Measurements from ENCODE around the gene PIEZO2. TPM values are rescaled to one million over a fixed set of nuclear protein-coding genes. Genes with fewer than 3 reads are reported as not detected.
"Not testable (repeated sequence)": the region's sequence is repeated elsewhere in the genome, so short reads cannot be mapped to it uniquely, and the experiment has no call there.

PIEZO2 gene
- total RNA-seq, 1 experiment from 2014 or later, result 10.7 TPM

DNA sequence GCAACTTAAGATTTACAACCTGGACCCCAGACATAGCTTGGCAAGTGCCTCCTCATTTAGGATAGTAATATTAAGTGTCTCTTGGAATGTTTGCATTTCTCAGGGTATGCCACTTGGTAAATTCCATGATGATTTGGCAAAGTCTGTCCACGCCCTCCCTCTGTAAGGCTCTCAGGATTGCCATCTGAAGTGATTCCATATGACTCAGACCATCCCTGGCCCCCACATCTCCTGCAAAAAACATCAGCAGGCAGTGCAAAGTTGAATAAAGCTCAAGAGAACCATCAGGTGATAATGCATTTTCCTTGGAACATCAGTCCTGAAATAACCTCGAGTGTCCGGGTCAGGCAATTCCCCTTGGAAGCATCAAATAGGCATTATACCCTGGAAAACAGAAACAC lies 27.1 kb upstream of the PIEZO2 start (continued):
- TF ChIP-seq, protein P1, sequence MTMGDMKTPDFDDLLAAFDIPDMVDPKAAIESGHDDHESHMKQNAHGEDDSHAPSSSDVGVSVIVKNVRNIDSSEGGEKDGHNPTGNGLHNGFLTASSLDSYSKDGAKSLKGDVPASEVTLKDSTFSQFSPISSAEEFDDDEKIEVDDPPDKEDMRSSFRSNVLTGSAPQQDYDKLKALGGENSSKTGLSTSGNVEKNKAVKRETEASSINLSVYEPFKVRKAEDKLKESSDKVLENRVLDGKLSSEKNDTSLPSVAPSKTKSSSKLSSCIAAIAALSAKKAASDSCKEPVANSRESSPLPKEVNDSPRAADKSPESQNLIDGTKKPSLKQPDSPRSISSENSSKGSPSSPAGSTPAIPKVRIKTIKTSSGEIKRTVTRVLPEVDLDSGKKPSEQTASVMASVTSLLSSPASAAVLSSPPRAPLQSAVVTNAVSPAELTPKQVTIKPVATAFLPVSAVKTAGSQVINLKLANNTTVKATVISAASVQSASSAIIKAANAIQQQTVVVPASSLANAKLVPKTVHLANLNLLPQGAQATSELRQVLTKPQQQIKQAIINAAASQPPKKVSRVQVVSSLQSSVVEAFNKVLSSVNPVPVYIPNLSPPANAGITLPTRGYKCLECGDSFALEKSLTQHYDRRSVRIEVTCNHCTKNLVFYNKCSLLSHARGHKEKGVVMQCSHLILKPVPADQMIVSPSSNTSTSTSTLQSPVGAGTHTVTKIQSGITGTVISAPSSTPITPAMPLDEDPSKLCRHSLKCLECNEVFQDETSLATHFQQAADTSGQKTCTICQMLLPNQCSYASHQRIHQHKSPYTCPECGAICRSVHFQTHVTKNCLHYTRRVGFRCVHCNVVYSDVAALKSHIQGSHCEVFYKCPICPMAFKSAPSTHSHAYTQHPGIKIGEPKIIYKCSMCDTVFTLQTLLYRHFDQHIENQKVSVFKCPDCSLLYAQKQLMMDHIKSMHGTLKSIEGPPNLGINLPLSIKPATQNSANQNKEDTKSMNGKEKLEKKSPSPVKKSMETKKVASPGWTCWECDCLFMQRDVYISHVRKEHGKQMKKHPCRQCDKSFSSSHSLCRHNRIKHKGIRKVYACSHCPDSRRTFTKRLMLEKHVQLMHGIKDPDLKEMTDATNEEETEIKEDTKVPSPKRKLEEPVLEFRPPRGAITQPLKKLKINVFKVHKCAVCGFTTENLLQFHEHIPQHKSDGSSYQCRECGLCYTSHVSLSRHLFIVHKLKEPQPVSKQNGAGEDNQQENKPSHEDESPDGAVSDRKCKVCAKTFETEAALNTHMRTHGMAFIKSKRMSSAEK (CRISPR knock-in tag; IDR thresholded peaks at IDR 0.05; ENCODE audit: borderline replicate concordance), result no peak
- no peak for TF ChIP-seq NFE2L1 (CRISPR knock-in tag; IDR thresholded peaks at IDR 0.05)
- no peak for TF ChIP-seq ZNF121 (CRISPR knock-in tag; IDR thresholded peaks at IDR 0.05)

DNA sequence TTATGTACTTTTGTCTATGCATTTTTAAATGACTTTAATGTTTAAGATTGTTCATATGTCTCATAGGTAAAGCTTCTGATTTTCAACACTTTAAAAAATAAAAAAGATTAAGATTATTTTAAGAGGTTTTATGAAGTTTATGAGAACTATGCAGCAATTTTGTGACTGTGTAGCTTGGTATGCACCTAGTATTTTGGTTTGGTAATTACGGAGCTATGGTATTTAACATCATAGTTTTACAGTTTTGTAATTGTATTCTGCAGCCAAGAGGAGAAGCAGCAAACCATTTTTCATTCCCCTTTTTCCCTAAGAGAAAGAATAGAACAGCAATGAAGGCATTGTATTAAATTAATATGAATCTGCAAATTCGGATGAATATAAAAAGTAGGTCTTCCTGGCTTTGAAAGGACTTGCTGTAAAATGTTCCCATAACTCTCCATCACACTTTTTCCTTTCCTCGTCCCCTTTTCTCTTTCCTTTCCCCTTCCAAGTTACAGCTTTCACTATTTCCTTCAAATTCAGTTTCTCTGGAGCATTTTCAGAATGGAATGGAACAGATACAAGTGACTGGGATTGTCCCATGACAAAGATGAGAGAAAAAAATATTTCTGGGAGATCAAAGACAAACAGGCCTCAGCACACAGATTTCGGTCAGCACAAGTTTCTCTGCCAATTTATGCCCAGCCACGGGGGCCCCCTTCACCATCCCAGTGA lies 26.1 kb upstream of the PIEZO2 start:
- ChIA-PET CTCF (no interaction called here), POLR2A (no interaction called here)
- H3K27me3 Mint-ChIP-seq (ENCODE audit: low read depth), result no peaks in the 10 kb centered on the region; the same call in 1 of the 2 replicates
- H3K4me3 Mint-ChIP-seq, result no peak overlapping the region
- H3K36me3 Mint-ChIP-seq, result peaks cover 3% of the 10 kb centered on the region
- DNase-seq (ENCODE audit: low spot score), result no peak
- TF ChIP-seq, protein P2, sequence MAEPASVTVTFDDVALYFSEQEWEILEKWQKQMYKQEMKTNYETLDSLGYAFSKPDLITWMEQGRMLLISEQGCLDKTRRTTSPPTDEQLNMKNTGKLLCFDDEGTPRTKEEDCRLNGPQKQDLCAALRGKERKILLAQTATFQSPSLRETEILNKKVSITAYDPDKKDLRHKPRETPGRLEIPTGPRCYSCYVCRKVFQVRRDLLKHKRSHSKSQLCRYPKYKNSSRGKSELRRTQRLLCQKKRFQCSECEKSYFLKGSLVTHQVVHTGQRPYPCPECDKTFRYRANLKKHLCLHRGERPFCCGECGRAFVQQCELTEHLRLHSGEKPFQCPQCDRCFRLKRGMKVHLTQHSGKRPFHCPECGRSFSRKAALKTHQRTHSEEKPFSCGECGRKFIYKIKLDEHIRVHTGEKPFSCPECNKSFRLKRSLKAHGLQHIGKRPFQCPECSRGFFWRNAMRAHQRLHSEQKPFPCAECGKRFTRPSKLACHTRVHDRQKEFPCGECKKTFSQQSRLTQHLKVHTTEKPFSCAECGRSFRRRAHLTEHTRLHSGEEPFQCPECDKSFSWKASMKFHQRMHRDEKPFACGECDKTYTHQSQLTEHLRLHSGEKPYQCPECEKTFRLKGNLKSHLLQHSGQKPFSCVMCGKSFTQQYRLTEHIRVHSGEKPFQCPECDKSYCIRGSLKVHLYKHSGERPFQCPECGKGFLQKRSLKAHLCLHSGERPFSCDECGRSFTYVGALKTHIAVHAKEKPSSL (CRISPR knock-in tag; conservative IDR thresholded peaks at IDR 0.05), result no peak
- no peak for TF ChIP-seq GTF2I (CRISPR knock-in tag; conservative IDR thresholded peaks at IDR 0.05)
- TF ChIP-seq, protein P3, sequence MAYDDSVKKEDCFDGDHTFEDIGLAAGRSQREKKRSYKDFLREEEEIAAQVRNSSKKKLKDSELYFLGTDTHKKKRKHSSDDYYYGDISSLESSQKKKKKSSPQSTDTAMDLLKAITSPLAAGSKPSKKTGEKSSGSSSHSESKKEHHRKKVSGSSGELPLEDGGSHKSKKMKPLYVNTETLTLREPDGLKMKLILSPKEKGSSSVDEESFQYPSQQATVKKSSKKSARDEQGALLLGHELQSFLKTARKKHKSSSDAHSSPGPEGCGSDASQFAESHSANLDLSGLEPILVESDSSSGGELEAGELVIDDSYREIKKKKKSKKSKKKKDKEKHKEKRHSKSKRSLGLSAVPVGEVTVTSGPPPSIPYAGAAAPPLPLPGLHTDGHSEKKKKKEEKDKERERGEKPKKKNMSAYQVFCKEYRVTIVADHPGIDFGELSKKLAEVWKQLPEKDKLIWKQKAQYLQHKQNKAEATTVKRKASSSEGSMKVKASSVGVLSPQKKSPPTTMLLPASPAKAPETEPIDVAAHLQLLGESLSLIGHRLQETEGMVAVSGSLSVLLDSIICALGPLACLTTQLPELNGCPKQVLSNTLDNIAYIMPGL (CRISPR knock-in tag; IDR thresholded peaks at IDR 0.05), result no peak
- TF ChIP-seq, protein P4, sequence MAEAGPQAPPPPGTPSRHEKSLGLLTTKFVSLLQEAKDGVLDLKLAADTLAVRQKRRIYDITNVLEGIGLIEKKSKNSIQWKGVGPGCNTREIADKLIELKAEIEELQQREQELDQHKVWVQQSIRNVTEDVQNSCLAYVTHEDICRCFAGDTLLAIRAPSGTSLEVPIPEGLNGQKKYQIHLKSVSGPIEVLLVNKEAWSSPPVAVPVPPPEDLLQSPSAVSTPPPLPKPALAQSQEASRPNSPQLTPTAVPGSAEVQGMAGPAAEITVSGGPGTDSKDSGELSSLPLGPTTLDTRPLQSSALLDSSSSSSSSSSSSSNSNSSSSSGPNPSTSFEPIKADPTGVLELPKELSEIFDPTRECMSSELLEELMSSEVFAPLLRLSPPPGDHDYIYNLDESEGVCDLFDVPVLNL (CRISPR knock-in tag; IDR thresholded peaks at IDR 0.05; ENCODE audit: borderline replicate concordance, low read depth), result no peak
- TF ChIP-seq TEAD4 (CRISPR knock-in tag; IDR thresholded peaks at IDR 0.05), result no peak
- no peak for TF ChIP-seq NR1H2 (CRISPR knock-in tag; IDR thresholded peaks at IDR 0.05)
- TF ChIP-seq, protein P5, sequence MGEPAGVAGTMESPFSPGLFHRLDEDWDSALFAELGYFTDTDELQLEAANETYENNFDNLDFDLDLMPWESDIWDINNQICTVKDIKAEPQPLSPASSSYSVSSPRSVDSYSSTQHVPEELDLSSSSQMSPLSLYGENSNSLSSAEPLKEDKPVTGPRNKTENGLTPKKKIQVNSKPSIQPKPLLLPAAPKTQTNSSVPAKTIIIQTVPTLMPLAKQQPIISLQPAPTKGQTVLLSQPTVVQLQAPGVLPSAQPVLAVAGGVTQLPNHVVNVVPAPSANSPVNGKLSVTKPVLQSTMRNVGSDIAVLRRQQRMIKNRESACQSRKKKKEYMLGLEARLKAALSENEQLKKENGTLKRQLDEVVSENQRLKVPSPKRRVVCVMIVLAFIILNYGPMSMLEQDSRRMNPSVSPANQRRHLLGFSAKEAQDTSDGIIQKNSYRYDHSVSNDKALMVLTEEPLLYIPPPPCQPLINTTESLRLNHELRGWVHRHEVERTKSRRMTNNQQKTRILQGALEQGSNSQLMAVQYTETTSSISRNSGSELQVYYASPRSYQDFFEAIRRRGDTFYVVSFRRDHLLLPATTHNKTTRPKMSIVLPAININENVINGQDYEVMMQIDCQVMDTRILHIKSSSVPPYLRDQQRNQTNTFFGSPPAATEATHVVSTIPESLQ (CRISPR knock-in tag; IDR thresholded peaks at IDR 0.05), result no peak
- TF ChIP-seq, protein P6, sequence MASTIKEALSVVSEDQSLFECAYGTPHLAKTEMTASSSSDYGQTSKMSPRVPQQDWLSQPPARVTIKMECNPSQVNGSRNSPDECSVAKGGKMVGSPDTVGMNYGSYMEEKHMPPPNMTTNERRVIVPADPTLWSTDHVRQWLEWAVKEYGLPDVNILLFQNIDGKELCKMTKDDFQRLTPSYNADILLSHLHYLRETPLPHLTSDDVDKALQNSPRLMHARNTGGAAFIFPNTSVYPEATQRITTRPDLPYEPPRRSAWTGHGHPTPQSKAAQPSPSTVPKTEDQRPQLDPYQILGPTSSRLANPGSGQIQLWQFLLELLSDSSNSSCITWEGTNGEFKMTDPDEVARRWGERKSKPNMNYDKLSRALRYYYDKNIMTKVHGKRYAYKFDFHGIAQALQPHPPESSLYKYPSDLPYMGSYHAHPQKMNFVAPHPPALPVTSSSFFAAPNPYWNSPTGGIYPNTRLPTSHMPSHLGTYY (CRISPR knock-in tag; IDR thresholded peaks at IDR 0.05), result no peak
- TF ChIP-seq, protein P7, sequence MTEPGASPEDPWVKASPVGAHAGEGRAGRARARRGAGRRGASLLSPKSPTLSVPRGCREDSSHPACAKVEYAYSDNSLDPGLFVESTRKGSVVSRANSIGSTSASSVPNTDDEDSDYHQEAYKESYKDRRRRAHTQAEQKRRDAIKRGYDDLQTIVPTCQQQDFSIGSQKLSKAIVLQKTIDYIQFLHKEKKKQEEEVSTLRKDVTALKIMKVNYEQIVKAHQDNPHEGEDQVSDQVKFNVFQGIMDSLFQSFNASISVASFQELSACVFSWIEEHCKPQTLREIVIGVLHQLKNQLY (CRISPR knock-in tag; IDR thresholded peaks at IDR 0.05), result no peak
- TF ChIP-seq FOXJ3 (CRISPR knock-in tag; IDR thresholded peaks at IDR 0.05; ENCODE audit: borderline replicate concordance), result no peak
- TF ChIP-seq ETV6 (CRISPR knock-in tag; IDR thresholded peaks at IDR 0.05), result no peak
- TF ChIP-seq IRF2 (CRISPR knock-in tag; IDR thresholded peaks at IDR 0.05; ENCODE audit: borderline replicate concordance, low read depth), result no peak
- no peak for TF ChIP-seq NFE2L1 (CRISPR knock-in tag; IDR thresholded peaks at IDR 0.05)
- H3K27ac Mint-ChIP-seq, result no peak overlapping the region
- no peak for ATAC-seq
- H3K9me3 Mint-ChIP-seq, result peaks cover 8% of the 10 kb centered on the region; the same call in 1 of the 2 replicates
- no peaks in the 10 kb centered on the region for H3K4me1 Mint-ChIP-seq

DNA sequence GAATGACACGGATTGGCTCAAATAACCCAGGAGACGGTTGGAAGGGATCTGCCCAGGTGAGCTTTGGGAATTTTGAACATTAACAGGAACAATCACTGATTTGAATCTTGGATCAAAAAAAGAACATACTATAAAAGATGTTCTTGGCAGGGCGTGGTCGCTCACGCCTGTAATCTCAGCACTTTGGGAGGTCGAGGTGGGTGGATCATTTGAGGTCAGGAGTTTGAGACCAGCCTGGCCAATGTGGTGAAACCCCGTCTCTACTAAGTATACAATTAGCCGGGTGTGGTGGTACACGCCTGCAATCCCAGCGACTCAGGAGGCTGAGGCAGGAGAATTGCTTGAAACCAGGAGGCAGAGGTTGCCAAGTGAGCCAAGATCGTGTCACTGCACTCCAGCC lies 24.8 kb upstream of the PIEZO2 start:
- H3K27ac Mint-ChIP-seq; H3K4me1 Mint-ChIP-seq; POLR2A ChIA-PET; DNase-seq (ENCODE audit: low spot score); CTCF ChIA-PET; H3K4me3 Mint-ChIP-seq; H3K9me3 Mint-ChIP-seq; ATAC-seq; H3K36me3 Mint-ChIP-seq; H3K27me3 Mint-ChIP-seq (ENCODE audit: low read depth): not testable (repeated sequence)
